Gastrocnemius medialis (tissue), 4 donors: ENCODE results near the gene GRIN2A.

ENCODE experiments used
- POLR2A ChIP-seq, 2 donors: fragments of 450-650 bp; IDR thresholded peaks; one replicate each; pipeline ENCODE4 v1.6.1; 2017; ENCODE audit warnings: antibody characterized with exemption in 2 of 2, mild to moderate bottlenecking in 2 of 2, moderate library complexity in 2 of 2
- TF ChIP-seq, protein P1 (sequence below), 5 experiments: fragments of 450-650 bp in 3 of 5; fragments of 200-600 bp in 2 of 5; sonication (generic) in 2 of 5; IDR thresholded peaks in 4 of 5; conservative IDR thresholded peaks in 1 of 5; 1 replicate in 4 of 5; 2 replicates in 1 of 5; pipeline ENCODE4 v1.5.1; 2016 to 2019; ENCODE audit warnings: antibody characterized with exemption in 5 of 5, mild to moderate bottlenecking in 3 of 5, moderate library complexity in 3 of 5

DNA sequence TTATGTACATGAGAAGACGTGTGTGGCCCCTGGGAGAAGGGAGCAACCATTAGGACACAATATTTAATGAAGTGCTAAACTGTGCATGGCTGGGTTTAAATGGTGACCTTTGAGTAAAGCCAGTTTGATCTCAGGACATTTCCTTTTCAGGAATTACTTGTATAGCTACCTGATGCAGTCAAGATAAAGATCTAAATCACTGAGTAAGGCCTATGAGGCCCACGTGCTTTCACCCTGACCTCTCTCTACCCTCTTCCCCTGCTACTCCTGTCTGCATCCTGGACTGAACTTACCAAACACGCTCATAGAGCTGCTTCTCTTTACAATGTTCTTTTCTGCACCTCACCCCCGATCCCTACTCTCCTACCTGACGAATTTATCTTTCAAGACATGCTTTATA is 98.9 kb downstream of the GRIN2A start:
- TF ChIP-seq, protein P1, sequence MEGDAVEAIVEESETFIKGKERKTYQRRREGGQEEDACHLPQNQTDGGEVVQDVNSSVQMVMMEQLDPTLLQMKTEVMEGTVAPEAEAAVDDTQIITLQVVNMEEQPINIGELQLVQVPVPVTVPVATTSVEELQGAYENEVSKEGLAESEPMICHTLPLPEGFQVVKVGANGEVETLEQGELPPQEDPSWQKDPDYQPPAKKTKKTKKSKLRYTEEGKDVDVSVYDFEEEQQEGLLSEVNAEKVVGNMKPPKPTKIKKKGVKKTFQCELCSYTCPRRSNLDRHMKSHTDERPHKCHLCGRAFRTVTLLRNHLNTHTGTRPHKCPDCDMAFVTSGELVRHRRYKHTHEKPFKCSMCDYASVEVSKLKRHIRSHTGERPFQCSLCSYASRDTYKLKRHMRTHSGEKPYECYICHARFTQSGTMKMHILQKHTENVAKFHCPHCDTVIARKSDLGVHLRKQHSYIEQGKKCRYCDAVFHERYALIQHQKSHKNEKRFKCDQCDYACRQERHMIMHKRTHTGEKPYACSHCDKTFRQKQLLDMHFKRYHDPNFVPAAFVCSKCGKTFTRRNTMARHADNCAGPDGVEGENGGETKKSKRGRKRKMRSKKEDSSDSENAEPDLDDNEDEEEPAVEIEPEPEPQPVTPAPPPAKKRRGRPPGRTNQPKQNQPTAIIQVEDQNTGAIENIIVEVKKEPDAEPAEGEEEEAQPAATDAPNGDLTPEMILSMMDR (IDR thresholded peaks at IDR 0.05 in 4 of 5, conservative IDR thresholded peaks at IDR 0.05 in 1 of 5), result no peak
- no peak for TF ChIP-seq POLR2A (IDR thresholded peaks at IDR 0.05)
